ENCODE data around the gene SASH1. TPM values are rescaled to one million over a fixed set of nuclear protein-coding genes. Genes with fewer than 3 reads are reported as not detected.

The SASH1 gene
- total RNA-seq, 3 donors from 2014 or later = 107 to 304 (median 145) TPM

- Histone ChIP-seq H3K9me3 (peaks cover 0 to 3% of the 10 kb centered on the region in 2 donors), H3K36me3 (no peaks in the 10 kb centered on the region), H3K27me3 (no peaks in the 10 kb centered on the region), H3K4me3 (no peak overlapping the region), H3K4me1 (no peaks in the 10 kb centered on the region), H3K27ac (no peak overlapping the region)
- no peak for DNase-seq (ENCODE audit: low spot score in 2 of 2)
- intact Hi-C loops (cut with DNase I; ENCODE audit: low total_unique reads) = no loop called here
- TF ChIP-seq POLR2AphosphoS5 (IDR thresholded peaks at IDR 0.05) = no peak
- TF ChIP-seq POLR2A (IDR thresholded peaks at IDR 0.05) = no peak
- TF ChIP-seq CTCF (IDR thresholded peaks at IDR 0.05) = no peak
Observed at GRCh38 chr6:148590883-148591282, 248.2 kb downstream of the SASH1 start.

GRCh38 chr6:148591656-148592055 lies 249.0 kb downstream of the SASH1 start:
- TF ChIP-seq POLR2A (IDR thresholded peaks at IDR 0.05) = no peak
- TF ChIP-seq POLR2AphosphoS5 (IDR thresholded peaks at IDR 0.05) = no peak
- TF ChIP-seq CTCF (IDR thresholded peaks at IDR 0.05) = no peak
- DNase-seq (ENCODE audit: low spot score in 2 of 2) = no peak
- no peaks in the 10 kb centered on the region for H3K36me3 ChIP-seq
- no peak overlapping the region for H3K27ac ChIP-seq
- intact Hi-C loops (cut with DNase I; ENCODE audit: low total_unique reads) = no loop called here
- H3K27me3 ChIP-seq = no peaks in the 10 kb centered on the region
- H3K9me3 ChIP-seq = peaks cover 0 to 3% of the 10 kb centered on the region in 2 donors
- H3K4me3 ChIP-seq = no peak overlapping the region
- no peaks in the 10 kb centered on the region for H3K4me1 ChIP-seq

GRCh38 chr6:148593130-148593812 lies 250.6 kb downstream of the SASH1 start:
- Histone ChIP-seq H3K36me3 (no peaks in the 10 kb centered on the region), H3K27ac (peak overlapping the region; percentile 68), H3K4me3 (no peak overlapping the region), H3K27me3 (no peaks in the 10 kb centered on the region), H3K4me1 (no peaks in the 10 kb centered on the region), H3K9me3 (no peaks in the 10 kb centered on the region)
- intact Hi-C loops (cut with DNase I; ENCODE audit: low total_unique reads) = no loop called here
- TF ChIP-seq CTCF (IDR thresholded peaks at IDR 0.05) (no peak), POLR2AphosphoS5 (IDR thresholded peaks at IDR 0.05) (no peak), POLR2A (IDR thresholded peaks at IDR 0.05) (no peak)
- DNase-seq (ENCODE audit: low spot score in 2 of 2) = no peak

GRCh38 chr6:148593813-148594170 lies 251.2 kb downstream of the SASH1 start:
- no peak for DNase-seq (ENCODE audit: low spot score in 2 of 2)
- Histone ChIP-seq H3K4me3 (no peak overlapping the region), H3K9me3 (no peaks in the 10 kb centered on the region), H3K27ac (peak overlapping the region; percentile 68), H3K36me3 (no peaks in the 10 kb centered on the region), H3K27me3 (no peaks in the 10 kb centered on the region), H3K4me1 (no peaks in the 10 kb centered on the region)
- intact Hi-C loops (cut with DNase I; ENCODE audit: low total_unique reads) = no loop called here
- TF ChIP-seq CTCF (IDR thresholded peaks at IDR 0.05) (no peak), POLR2A (IDR thresholded peaks at IDR 0.05) (no peak), POLR2AphosphoS5 (IDR thresholded peaks at IDR 0.05) (no peak)

- Histone ChIP-seq H3K27me3 (no peaks in the 10 kb centered on the region), H3K4me1 (no peaks in the 10 kb centered on the region), H3K9me3 (no peaks in the 10 kb centered on the region), H3K27ac (no peak overlapping the region), H3K4me3 (no peak overlapping the region), H3K36me3 (no peaks in the 10 kb centered on the region)
- intact Hi-C loops (cut with DNase I; ENCODE audit: low total_unique reads) = no loop called here
- TF ChIP-seq CTCF (IDR thresholded peaks at IDR 0.05) = no peak
- no peak for TF ChIP-seq POLR2A (IDR thresholded peaks at IDR 0.05)
- no peak for TF ChIP-seq POLR2AphosphoS5 (IDR thresholded peaks at IDR 0.05)
- no peak for DNase-seq (ENCODE audit: low spot score in 2 of 2)
Observed at GRCh38 chr6:148595550-148595949, 252.9 kb downstream of the SASH1 start.
